ENCODE data around the gene ABHD14A. TPM values are rescaled to one million over a fixed set of nuclear protein-coding genes. Genes with fewer than 3 reads are reported as not detected.

ABHD14A gene
- total RNA-seq, 1 donor from 2014 or later, result 12.2 TPM

DNA sequence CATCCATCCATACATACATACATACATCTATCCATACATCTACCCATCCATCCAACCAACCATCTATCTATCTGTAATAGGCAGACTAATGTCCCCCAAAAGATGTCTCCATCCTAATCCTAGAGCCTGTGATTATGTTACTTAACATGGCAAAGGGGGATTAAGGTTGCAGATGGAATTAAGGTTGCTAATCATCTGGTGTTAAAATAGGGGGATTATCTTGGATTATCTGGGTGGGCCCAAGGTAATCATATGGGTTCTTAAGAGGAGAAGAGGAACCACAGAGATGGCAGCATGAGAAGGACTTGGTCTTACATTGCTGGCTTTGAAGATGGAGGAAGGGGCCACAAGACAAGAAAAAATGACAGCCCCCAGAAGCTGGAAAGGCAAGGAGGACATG is 35.6 kb downstream of the ABHD14A start:
- H3K4me3 Mint-ChIP-seq (ENCODE audit: unreplicated experiment), result no peak overlapping the region
- no peak overlapping the region for H3K27ac Mint-ChIP-seq (ENCODE audit: unreplicated experiment)
- TF ChIP-seq, protein P1, sequence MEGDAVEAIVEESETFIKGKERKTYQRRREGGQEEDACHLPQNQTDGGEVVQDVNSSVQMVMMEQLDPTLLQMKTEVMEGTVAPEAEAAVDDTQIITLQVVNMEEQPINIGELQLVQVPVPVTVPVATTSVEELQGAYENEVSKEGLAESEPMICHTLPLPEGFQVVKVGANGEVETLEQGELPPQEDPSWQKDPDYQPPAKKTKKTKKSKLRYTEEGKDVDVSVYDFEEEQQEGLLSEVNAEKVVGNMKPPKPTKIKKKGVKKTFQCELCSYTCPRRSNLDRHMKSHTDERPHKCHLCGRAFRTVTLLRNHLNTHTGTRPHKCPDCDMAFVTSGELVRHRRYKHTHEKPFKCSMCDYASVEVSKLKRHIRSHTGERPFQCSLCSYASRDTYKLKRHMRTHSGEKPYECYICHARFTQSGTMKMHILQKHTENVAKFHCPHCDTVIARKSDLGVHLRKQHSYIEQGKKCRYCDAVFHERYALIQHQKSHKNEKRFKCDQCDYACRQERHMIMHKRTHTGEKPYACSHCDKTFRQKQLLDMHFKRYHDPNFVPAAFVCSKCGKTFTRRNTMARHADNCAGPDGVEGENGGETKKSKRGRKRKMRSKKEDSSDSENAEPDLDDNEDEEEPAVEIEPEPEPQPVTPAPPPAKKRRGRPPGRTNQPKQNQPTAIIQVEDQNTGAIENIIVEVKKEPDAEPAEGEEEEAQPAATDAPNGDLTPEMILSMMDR (IDR thresholded peaks at IDR 0.05), result no peak
- no peak for DNase-seq (ENCODE audit: extremely low spot score, unreplicated experiment)
- peaks cover 9% of the 10 kb centered on the region for H3K4me1 Mint-ChIP-seq (ENCODE audit: unreplicated experiment)
- H3K9me3 Mint-ChIP-seq (ENCODE audit: unreplicated experiment), result no peaks in the 10 kb centered on the region
- no peaks in the 10 kb centered on the region for H3K36me3 Mint-ChIP-seq (ENCODE audit: unreplicated experiment)
- no peaks in the 10 kb centered on the region for H3K27me3 Mint-ChIP-seq (ENCODE audit: unreplicated experiment)

DNA sequence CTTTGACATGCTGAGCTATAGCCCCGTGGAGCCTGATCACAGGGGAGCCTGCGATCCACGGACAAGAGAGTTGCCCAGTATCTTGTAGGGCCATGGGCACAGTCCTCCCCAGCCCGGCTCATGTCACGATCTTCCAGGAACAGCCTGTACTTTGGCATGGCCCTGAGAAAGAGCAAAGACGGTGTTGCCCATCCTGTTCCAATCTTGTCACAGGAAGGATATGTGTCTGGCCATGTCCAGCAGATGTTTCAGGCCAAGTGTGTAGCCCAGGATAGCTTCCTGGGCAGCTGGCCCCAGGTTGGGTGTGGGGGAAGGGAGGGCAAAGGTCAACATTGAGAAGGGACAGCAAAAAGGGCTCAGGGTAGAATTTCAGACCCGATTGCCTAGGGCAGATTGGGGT is 37.8 kb downstream of the ABHD14A start:
- TF ChIP-seq, protein P1 (IDR thresholded peaks at IDR 0.05), result no peak
- no peaks in the 10 kb centered on the region for H3K9me3 Mint-ChIP-seq (ENCODE audit: unreplicated experiment)
- no peak overlapping the region for H3K4me3 Mint-ChIP-seq (ENCODE audit: unreplicated experiment)
- H3K27ac Mint-ChIP-seq (ENCODE audit: unreplicated experiment), result no peak overlapping the region
- DNase-seq (ENCODE audit: extremely low spot score, unreplicated experiment), result no peak
- no peaks in the 10 kb centered on the region for H3K36me3 Mint-ChIP-seq (ENCODE audit: unreplicated experiment)
- no peaks in the 10 kb centered on the region for H3K27me3 Mint-ChIP-seq (ENCODE audit: unreplicated experiment)
- no peaks in the 10 kb centered on the region for H3K4me1 Mint-ChIP-seq (ENCODE audit: unreplicated experiment)

DNA sequence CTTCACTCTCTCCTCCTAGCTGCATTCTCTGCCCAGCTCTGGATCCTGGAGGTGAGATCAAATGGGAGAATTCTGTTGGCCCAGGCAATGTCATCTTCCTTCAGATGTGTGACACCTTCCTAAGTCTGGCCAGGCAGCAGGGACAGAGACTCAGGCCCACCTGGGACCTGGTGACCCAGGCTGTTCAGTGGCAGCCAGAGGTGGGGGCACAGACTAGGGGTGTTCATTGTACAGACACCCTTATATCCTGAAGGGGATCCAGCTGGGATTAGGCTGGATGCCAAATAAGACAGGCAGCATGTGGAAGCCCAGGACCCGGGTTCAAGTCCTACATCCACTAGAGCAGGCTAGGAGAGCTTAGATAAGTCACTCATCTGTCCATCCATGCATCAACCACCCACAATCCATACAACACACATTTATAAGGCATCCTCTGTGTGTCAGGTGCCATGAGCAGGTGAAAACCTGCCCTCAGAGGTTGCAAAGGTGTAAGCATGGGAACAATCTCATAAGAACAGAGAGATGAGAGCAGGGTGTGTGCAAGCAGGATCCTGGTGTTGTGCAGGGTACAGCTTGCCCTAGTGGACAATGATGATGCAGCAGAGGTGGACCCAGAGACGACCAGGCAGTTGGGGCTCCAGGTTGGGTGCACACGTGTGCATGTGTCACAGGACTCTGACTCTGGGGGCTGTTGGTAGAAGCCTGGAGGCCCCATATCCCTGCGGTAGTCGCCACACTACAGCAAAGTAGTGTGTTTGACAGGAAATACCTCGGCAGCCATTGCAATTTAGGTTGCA is 39.1 kb downstream of the ABHD14A start:
- H3K27me3 Mint-ChIP-seq (ENCODE audit: unreplicated experiment), result no peaks in the 10 kb centered on the region
- H3K4me3 Mint-ChIP-seq (ENCODE audit: unreplicated experiment), result no peak overlapping the region
- no peak for DNase-seq (ENCODE audit: extremely low spot score, unreplicated experiment)
- no peaks in the 10 kb centered on the region for H3K36me3 Mint-ChIP-seq (ENCODE audit: unreplicated experiment)
- H3K4me1 Mint-ChIP-seq (ENCODE audit: unreplicated experiment), result no peaks in the 10 kb centered on the region
- no peaks in the 10 kb centered on the region for H3K9me3 Mint-ChIP-seq (ENCODE audit: unreplicated experiment)
- no peak overlapping the region for H3K27ac Mint-ChIP-seq (ENCODE audit: unreplicated experiment)
- TF ChIP-seq, protein P1 (IDR thresholded peaks at IDR 0.05), result no peak

DNA sequence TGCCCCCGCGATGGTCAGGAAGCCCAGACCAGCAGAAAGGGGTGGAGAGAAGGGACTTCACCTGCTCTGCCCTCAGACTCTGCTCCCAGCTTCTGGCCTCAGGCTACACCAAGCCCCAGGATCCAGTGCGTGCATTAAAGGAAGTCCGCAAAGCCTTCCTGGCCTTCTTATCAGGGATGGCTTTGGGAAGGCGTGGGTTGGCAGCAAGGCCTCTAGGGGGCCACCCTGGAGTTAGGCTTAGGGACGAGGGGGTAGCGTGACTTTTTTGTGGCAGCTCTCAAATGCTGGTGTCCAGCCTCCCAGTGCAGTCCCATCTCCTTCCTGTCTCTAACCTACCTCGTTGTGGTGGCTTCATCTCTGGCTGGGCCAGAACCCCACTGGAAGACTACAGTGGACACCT is 39.7 kb downstream of the ABHD14A start:
- TF ChIP-seq, protein P1 (IDR thresholded peaks at IDR 0.05), result peak; percentile 44
- Mint-ChIP-seq H3K4me1 (ENCODE audit: unreplicated experiment) (peaks cover 4% of the 10 kb centered on the region), H3K27ac (ENCODE audit: unreplicated experiment) (no peak overlapping the region), H3K9me3 (ENCODE audit: unreplicated experiment) (no peaks in the 10 kb centered on the region), H3K4me3 (ENCODE audit: unreplicated experiment) (no peak overlapping the region), H3K36me3 (ENCODE audit: unreplicated experiment) (no peaks in the 10 kb centered on the region), H3K27me3 (ENCODE audit: unreplicated experiment) (no peaks in the 10 kb centered on the region)
- DNase-seq (ENCODE audit: extremely low spot score, unreplicated experiment), result no peak

DNA sequence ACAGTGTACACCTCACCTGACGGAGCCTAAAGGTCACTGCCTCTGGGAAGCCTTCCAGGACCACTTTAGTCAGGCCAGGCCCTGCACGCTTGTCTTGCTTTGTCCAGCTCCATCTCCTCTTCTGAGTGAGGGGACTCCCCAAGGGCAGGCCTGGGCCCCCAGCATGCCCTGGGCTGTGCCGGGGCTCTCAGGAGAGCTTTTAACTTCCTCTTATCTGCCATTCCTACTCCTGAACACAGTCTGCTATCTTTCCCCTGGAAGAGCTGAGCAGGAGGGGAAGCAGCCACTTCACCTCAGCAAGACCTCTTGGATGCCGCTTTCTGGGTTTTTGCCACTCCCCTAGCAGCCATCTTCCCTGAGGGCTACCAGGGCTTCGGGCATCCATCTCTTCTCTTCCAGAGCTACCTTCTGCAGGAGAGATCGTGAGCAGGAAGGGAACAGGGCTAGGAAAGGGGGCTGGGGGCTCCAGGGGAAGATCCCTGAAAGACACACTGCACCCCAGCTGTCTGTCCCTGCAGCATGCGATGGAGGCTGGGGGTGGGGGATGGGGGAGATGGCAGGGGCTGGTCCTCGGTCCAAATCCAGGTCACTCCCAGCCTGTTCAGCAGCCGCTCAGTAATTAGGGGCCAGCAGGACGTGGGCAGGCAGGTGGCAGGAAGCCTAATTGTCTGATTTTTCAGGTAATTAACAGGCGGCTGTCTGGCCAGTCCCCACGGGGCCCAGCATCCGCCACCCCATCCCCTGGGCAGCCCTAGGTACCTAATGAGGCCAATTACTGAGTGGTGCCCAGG is 40.8 kb downstream of the ABHD14A start:
- no peak overlapping the region for H3K4me3 Mint-ChIP-seq (ENCODE audit: unreplicated experiment)
- H3K36me3 Mint-ChIP-seq (ENCODE audit: unreplicated experiment), result no peaks in the 10 kb centered on the region
- H3K4me1 Mint-ChIP-seq (ENCODE audit: unreplicated experiment), result peaks cover 6% of the 10 kb centered on the region
- TF ChIP-seq, protein P1 (IDR thresholded peaks at IDR 0.05), result no peak
- no peaks in the 10 kb centered on the region for H3K9me3 Mint-ChIP-seq (ENCODE audit: unreplicated experiment)
- DNase-seq (ENCODE audit: extremely low spot score, unreplicated experiment), result no peak
- H3K27me3 Mint-ChIP-seq (ENCODE audit: unreplicated experiment), result no peaks in the 10 kb centered on the region
- no peak overlapping the region for H3K27ac Mint-ChIP-seq (ENCODE audit: unreplicated experiment)

Measured in osteocyte (in vitro differentiated cells).